Osteoblast (primary cell): ENCODE measurements around the gene DBI. TPM values are rescaled to one million over a fixed set of nuclear protein-coding genes. Genes with fewer than 3 reads are reported as not detected.

Source experiments
- DNase-seq: peaks from one replicate; pipeline ENCODE4 v3.0.0; 2011; ENCODE audit warnings: low spot score, mixed read lengths; ENCODE audit not compliant: insufficient read length; ENCODE audit errors: missing footprints
- H2AFZ ChIP-seq: 2 replicates; pipeline ENCODE4 v1.6.0; 2011; ENCODE audit warnings: mild to moderate bottlenecking, low read length
- H3K27ac ChIP-seq: 2 replicates; pipeline ENCODE4 v1.5.1; 2011; ENCODE audit warnings: mild to moderate bottlenecking, low read depth, low read length, moderate library complexity
- H3K27me3 ChIP-seq: 2 replicates; pipeline ENCODE4 v1.6.0; 2012; ENCODE audit warnings: mild to moderate bottlenecking, control low read depth, inconsistent platforms, low read length, moderate library complexity; ENCODE audit not compliant: insufficient read depth
- H3K36me3 ChIP-seq: 2 replicates; pipeline ENCODE4 v1.5.1; 2011; ENCODE audit warnings: mild to moderate bottlenecking, low read length, control low read depth, moderate library complexity; ENCODE audit not compliant: insufficient read depth
- H3K4me1 ChIP-seq: 2 replicates; pipeline ENCODE4 v1.5.1; 2011; ENCODE audit warnings: mild to moderate bottlenecking, low read length, control low read depth, moderate library complexity; ENCODE audit not compliant: insufficient read depth
- H3K4me2 ChIP-seq: 2 replicates; pipeline ENCODE4 v1.6.0; 2011; ENCODE audit warnings: mild to moderate bottlenecking, low read length; ENCODE audit not compliant: insufficient read depth
- H3K4me3 ChIP-seq: fragments of 200-600 bp; sonication (generic); 3 replicates; pipeline ENCODE4 v1.5.1; 2012; ENCODE audit warnings: mild to moderate bottlenecking, low read length, inconsistent platforms; ENCODE audit not compliant: insufficient read depth
- H3K79me2 ChIP-seq: 2 replicates; pipeline ENCODE4 v1.6.0; 2012; ENCODE audit warnings: mild to moderate bottlenecking, low read length, control low read depth, inconsistent platforms; ENCODE audit not compliant: insufficient read depth
- H3K9me3 ChIP-seq: 2 replicates; pipeline ENCODE4 v1.5.1; 2011; ENCODE audit warnings: low read depth, low read length, control low read depth
- H4K20me1 ChIP-seq: 2 replicates; pipeline ENCODE4 v1.6.0; 2012; ENCODE audit warnings: mild to moderate bottlenecking, low read length, control low read depth; ENCODE audit not compliant: insufficient read depth
- CTCF ChIP-seq: IDR thresholded peaks from 2 replicates; pipeline ENCODE4 v1.5.1; 2011; ENCODE audit warnings: mild to moderate bottlenecking, low read depth, low read length, moderate library complexity; ENCODE audit errors: extremely low read depth
- total RNA-seq: library from RNA; depleted of rRNA; stranded (reverse); fragments of >200 nt; gene quantifications from 2 replicates; pipeline ENCODE4 v1.2.3, GENCODE V29; 2012

The DBI gene
- 65.1 and 77.2 TPM in 2 replicates for total RNA-seq

- peak within 1 kb of the TSS; percentile 100 for H3K4me2 ChIP-seq
- peaks cover 20% of the 10 kb centered on the region for H4K20me1 ChIP-seq
- H3K36me3 ChIP-seq, result peaks cover 35% of the 10 kb centered on the region
- peak; percentile 99 for DNase-seq
- H3K27ac ChIP-seq, result peak within 1 kb of the TSS; percentile 85
- H3K4me1 ChIP-seq, result peaks cover 17% of the 10 kb centered on the region
- no peaks in the 10 kb centered on the region for H3K27me3 ChIP-seq
- H3K79me2 ChIP-seq, result peaks cover 53% of the 10 kb centered on the region
- H3K4me3 ChIP-seq, result peak within 1 kb of the TSS; percentile 99
- peak within 1 kb of the TSS; percentile 100 for H2AFZ ChIP-seq
- no peak for TF ChIP-seq CTCF
- no peaks in the 10 kb centered on the region for H3K9me3 ChIP-seq
These were observed at the start of gene DBI, which contains the start of gene C2orf76 for GRCh38 chr2:119366649-119367471. DBI (plus strand) TSS chr2:119366977; CDS start chr2:119367052, 75 bp downstream. C2orf76 (minus strand) TSS chr2:119366834; CDS start chr2:119339959, 26,875 bp downstream.

GRCh38 chr2:119317554-119317953 is 49.2 kb upstream of the DBI start:
- Histone ChIP-seq H3K27ac (no peak overlapping the region), H3K4me3 (no peak overlapping the region), H3K9me3 (no peaks in the 10 kb centered on the region), H3K36me3 (no peaks in the 10 kb centered on the region), H3K79me2 (no peaks in the 10 kb centered on the region), H3K27me3 (no peaks in the 10 kb centered on the region), H3K4me2 (no peak overlapping the region), H3K4me1 (peaks cover 7% of the 10 kb centered on the region), H2AFZ (no peak overlapping the region), H4K20me1 (no peaks in the 10 kb centered on the region)
- TF ChIP-seq CTCF, result no peak
- no peak for DNase-seq

GRCh38 chr2:119319593-119319992 is 47.2 kb upstream of the DBI start:
- Histone ChIP-seq H3K79me2 (no peaks in the 10 kb centered on the region), H3K27me3 (no peaks in the 10 kb centered on the region)

More at GRCh38 chr2:119319593-119319992, 47.2 kb upstream of the DBI start:
- Histone ChIP-seq H2AFZ (no peak overlapping the region), H3K27ac (no peak overlapping the region), H4K20me1 (no peaks in the 10 kb centered on the region), H3K36me3 (no peaks in the 10 kb centered on the region), H3K4me3 (no peak overlapping the region), H3K9me3 (no peaks in the 10 kb centered on the region), H3K4me2 (no peak overlapping the region), H3K4me1 (peaks cover 7% of the 10 kb centered on the region)
- no peak for TF ChIP-seq CTCF
- DNase-seq, result no peak
